CD4-positive, alpha-beta memory T cell (primary cell): Measurements from ENCODE around the gene DZIP1. TPM values are rescaled to one million over a fixed set of nuclear protein-coding genes. Genes with fewer than 3 reads are reported as not detected.
A peak's percentile ranks its signal among the peaks of the same experiment; 100 is the strongest.
"Not testable (repeated sequence)": the region's sequence is repeated elsewhere in the genome, so short reads cannot be mapped to it uniquely, and the experiment has no call there.

ENCODE experiments used
- CTCF ChIA-PET: fragments of 350-600 bp; sonication (Branson Sonifier 250); formaldehyde crosslinking; loops from one replicate; lab custom pipeline; 2021; ENCODE audit warnings: inconsistent platforms; ENCODE audit not compliant: partially characterized antibody; lab: Charles Lee
- POLR2A ChIA-PET: fragments of 350-600 bp; sonication (Branson Sonifier 250); formaldehyde crosslinking; loops from one replicate; lab custom pipeline; 2021; ENCODE audit not compliant: partially characterized antibody; lab: Charles Lee
- DNase-seq, 5 donors: peaks; one replicate each; pipeline versions ENCODE4 v3.0.0 to v3.0.0-alpha.2; 2020 to 2022; ENCODE audit warnings: mixed read lengths in 1 of 5
- H3K27ac ChIP-seq: one replicate; pipeline ENCODE4 v1.7.0; 2013; ENCODE audit warnings: low read depth, low read length
- H3K27me3 ChIP-seq: 2 replicates; pipeline ENCODE4 v1.7.0; 2013; ENCODE audit warnings: mild to moderate bottlenecking, low read length, moderate library complexity; ENCODE audit not compliant: insufficient read depth
- H3K36me3 ChIP-seq: 2 replicates; pipeline ENCODE4 v1.7.0; 2013; ENCODE audit warnings: mild to moderate bottlenecking, low read length, moderate library complexity; ENCODE audit not compliant: insufficient read depth
- H3K4me1 ChIP-seq: 2 replicates; pipeline ENCODE4 v1.7.0; 2013; ENCODE audit warnings: mild to moderate bottlenecking, low read length, moderate library complexity; ENCODE audit not compliant: insufficient read depth
- H3K4me3 ChIP-seq, 2 donors: one replicate each; pipeline ENCODE4 v1.7.0; 2013; ENCODE audit warnings: low read length in 2 of 2, mild to moderate bottlenecking in 1 of 2
- H3K9me3 ChIP-seq, 2 donors: one replicate each; pipeline ENCODE4 v1.7.0; 2013; ENCODE audit warnings: low read length in 2 of 2, control low read depth in 1 of 2; ENCODE audit not compliant: control insufficient read depth in 1 of 2
- H3K27ac Mint-ChIP-seq, 7 donors: one replicate each; pipeline ENCODE4 v1.8.0; 2020 to 2021; ENCODE audit warnings: mixed read lengths in 7 of 7, mild to moderate bottlenecking in 6 of 7, inconsistent platforms in 3 of 7, moderate library complexity in 3 of 7
- H3K27me3 Mint-ChIP-seq, 2 donors: one replicate each; pipeline ENCODE4 v1.8.0; 2020 to 2021; ENCODE audit warnings: mixed read lengths in 2 of 2
- H3K36me3 Mint-ChIP-seq, 2 donors: one replicate each; pipeline ENCODE4 v1.8.0; 2020 to 2021; ENCODE audit warnings: mixed read lengths in 2 of 2, inconsistent platforms in 1 of 2, mild to moderate bottlenecking in 1 of 2
- H3K4me1 Mint-ChIP-seq, 4 donors: one replicate each; pipeline ENCODE4 v1.8.0; 2020 to 2021; ENCODE audit warnings: mixed read lengths in 4 of 4, mild to moderate bottlenecking in 1 of 4
- H3K4me3 Mint-ChIP-seq, 8 donors: one replicate each; pipeline ENCODE4 v1.8.0; 2020 to 2021; ENCODE audit warnings: mixed read lengths in 8 of 8, mild to moderate bottlenecking in 7 of 8, moderate library complexity in 6 of 8, inconsistent platforms in 3 of 8
- H3K9me3 Mint-ChIP-seq, 8 donors: one replicate each; pipeline ENCODE4 v1.8.0; 2020 to 2021; ENCODE audit warnings: mixed read lengths in 8 of 8, mild to moderate bottlenecking in 5 of 8, inconsistent platforms in 3 of 8, moderate library complexity in 1 of 8
- intact Hi-C: fragments of 100-400 bp; cut with micrococcal nuclease; formaldehyde crosslinking; loops from one replicate; pipeline ENCODE4 v1.15.1; 2023
- polyA plus RNA-seq, 2 donors: library from polyadenylated mRNA; unstranded; fragments of 300-500 nt; fragmentation: Illumina TruSeq; gene quantifications; one replicate each; pipeline ENCODE4 v1.2.3, GENCODE V29; 2021
- total RNA-seq, 2 experiments: library from RNA; stranded (reverse); gene quantifications; one replicate each; pipeline ENCODE4 v1.2.3, GENCODE V29; 2021

The DZIP1 gene
- total and polyA plus RNA-seq, 4 experiments from 2014 or later, result not detected

DNA sequence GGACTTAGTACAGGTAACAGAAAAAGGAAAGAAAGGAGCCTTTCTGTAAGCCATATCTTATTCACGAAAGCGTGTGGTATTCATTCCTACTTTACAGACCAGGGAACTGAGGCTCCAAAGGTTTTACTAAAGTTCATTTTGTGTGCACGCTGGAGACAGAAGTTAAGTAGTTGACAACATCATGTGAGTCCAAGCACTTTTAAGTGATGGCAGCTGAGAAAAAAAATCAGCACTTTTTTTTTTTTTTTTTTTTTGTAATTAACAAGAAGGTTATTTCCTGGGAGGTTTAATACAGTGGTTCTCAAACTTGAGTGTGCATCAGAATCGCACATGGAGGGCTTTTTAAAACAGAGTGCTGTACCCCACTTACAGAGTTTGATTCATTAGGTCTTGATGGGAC, 34.5 kb upstream of the DZIP1 start:
- no peaks in the 10 kb centered on the region for H3K36me3 ChIP-seq
- H3K4me3 ChIP-seq, result no peak overlapping the region
- no peak overlapping the region for H3K27ac ChIP-seq
- CTCF ChIA-PET, result no interaction called here
- H3K9me3 Mint-ChIP-seq, result peaks cover 0 to 4% (median 0%) of the 10 kb centered on the region in 8 donors
- intact Hi-C loops, result loop anchor here (5.0 kb wide), 5 partner anchors 73 to 1357 kb away; partner anchors contain the start of genes ABCC4 and GPR180
- H3K4me1 ChIP-seq, result peaks cover 52% of the 10 kb centered on the region
- peak overlapping the region in 5 of 7 donors; percentile 66 to 94 (median 88) for H3K27ac Mint-ChIP-seq
- no peaks in the 10 kb centered on the region for H3K27me3 ChIP-seq
- H3K9me3 ChIP-seq, result no peaks in the 10 kb centered on the region
- peaks cover 56 to 85% (median 75%) of the 10 kb centered on the region in 4 donors for H3K4me1 Mint-ChIP-seq
- H3K36me3 Mint-ChIP-seq, result peaks cover 13 to 24% of the 10 kb centered on the region in 2 donors
- POLR2A ChIA-PET, result interaction anchor here (0.6 kb wide), 1 partner anchor 14 kb away, joined by 4 read pairs; no protein-coding TSS in a partner anchor
- no peak for DNase-seq
- H3K27me3 Mint-ChIP-seq, result no peaks in the 10 kb centered on the region
- H3K4me3 Mint-ChIP-seq, result peak overlapping the region; percentile 89 to 97 (median 96)

DNA sequence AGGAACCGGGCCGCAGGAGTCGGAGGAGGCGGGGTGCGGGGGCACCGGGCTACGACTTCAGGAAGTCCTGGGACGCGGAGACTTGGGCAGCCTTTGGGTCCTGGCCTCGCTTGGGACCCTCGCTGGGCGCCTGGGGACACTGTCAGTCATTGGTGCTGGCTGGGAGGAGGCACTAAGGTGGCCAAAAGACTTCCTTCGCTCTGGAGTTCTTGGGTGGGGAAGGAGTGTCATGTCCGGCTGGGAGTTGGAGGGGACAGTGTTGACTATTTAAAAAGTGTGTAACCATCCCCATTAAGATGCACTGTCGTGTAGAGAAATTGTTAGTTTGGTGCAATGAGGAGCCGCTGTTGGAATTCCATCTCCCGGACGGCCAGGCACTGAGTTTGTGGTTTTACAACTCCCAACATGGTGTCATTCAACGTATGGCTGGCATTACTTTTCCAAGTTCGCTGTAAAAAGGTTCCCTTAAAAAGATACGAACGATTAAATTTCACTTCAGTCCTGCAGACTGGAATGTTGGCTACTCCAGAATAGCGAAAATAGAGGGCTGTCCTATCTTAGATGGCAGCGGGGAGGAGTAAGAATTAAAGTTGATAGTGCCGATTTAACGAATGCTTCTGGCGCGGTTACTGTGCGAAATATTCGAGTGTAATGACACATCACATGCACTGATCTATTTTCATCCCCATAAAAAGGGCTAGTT, 33.2 kb upstream of the DZIP1 start:
- no peaks in the 10 kb centered on the region for H3K27me3 ChIP-seq
- peak overlapping the region; percentile 78 to 92 for H3K4me3 ChIP-seq
- peak in 2 of 5 donors; percentile 8 to 13 for DNase-seq
- CTCF ChIA-PET, result no interaction called here
- peaks cover 54% of the 10 kb centered on the region for H3K4me1 ChIP-seq
- Mint-ChIP-seq H3K9me3 (peaks cover 0 to 12% (median 5%) of the 10 kb centered on the region in 8 donors), H3K4me3 (peak overlapping the region; percentile 89 to 97 (median 96)), H3K27ac (peak overlapping the region; percentile 78 to 96 (median 90)), H3K36me3 (peaks cover 18 to 35% of the 10 kb centered on the region in 2 donors), H3K27me3 (no peaks in the 10 kb centered on the region), H3K4me1 (peaks cover 53 to 87% (median 69%) of the 10 kb centered on the region in 4 donors)
- H3K27ac ChIP-seq, result peak overlapping the region; percentile 87
- H3K9me3 ChIP-seq, result no peaks in the 10 kb centered on the region
- intact Hi-C loops, result loop anchor here (2.0 to 5.0 kb wide), 7 partner anchors 29 to 1355 kb away; partner anchors contain the start of genes ABCC4 and GPR180
- no peaks in the 10 kb centered on the region for H3K36me3 ChIP-seq
- POLR2A ChIA-PET, result interaction anchor here (0.9 to 1.5 kb wide), 5 partner anchors 11 to 1756 kb away, joined by 3 to 15 read pairs (median 5); partner anchors contain the start of gene RAP2A

GRCh38 chr13:95676762-95677563, 32.5 kb upstream of the DZIP1 start, which contains the start of gene DNAJC3:
Gene DNAJC3, plus strand, starts transcription at chr13:95677139. Its CDS starts 117 bp downstream, at chr13:95677256.
- Histone ChIP-seq H3K36me3 (no peaks in the 10 kb centered on the region), H3K27me3 (no peaks in the 10 kb centered on the region), H3K27ac (peak within 1 kb of the TSS; percentile 87), H3K4me1 (peaks cover 50% of the 10 kb centered on the region), H3K4me3 (peak within 1 kb of the TSS; percentile 92 to 97), H3K9me3 (no peaks in the 10 kb centered on the region)
- Mint-ChIP-seq H3K9me3 (peaks cover 0 to 15% (median 6%) of the 10 kb centered on the region in 8 donors), H3K27ac (peak within 1 kb of the TSS; percentile 90 to 97 (median 96)), H3K27me3 (no peaks in the 10 kb centered on the region), H3K4me1 (peaks cover 48 to 80% (median 63%) of the 10 kb centered on the region in 4 donors), H3K4me3 (peak within 1 kb of the TSS; percentile 89 to 98 (median 96)), H3K36me3 (peaks cover 20 to 35% of the 10 kb centered on the region in 2 donors)
- POLR2A ChIA-PET, result interaction anchor here (0.6 to 1.5 kb wide), 10 partner anchors 12 to 1756 kb away, joined by 3 to 15 read pairs (median 4); partner anchors contain the start of genes RAP2A and TGDS
- CTCF ChIA-PET, result interaction anchor here (0.7 kb wide), 1 partner anchor 16 kb away, joined by 6 read pairs; no protein-coding TSS in a partner anchor
- intact Hi-C loops, result loop anchor here (1.0 to 5.0 kb wide), 8 partner anchors 30 to 1756 kb away; partner anchors contain the start of genes ABCC4 and GPR180
- DNase-seq, result peak; percentile 98 to 99 (median 98)

- CTCF ChIA-PET, result interaction anchor here (0.7 kb wide), 1 partner anchor 15 kb away, joined by 6 read pairs; no protein-coding TSS in a partner anchor
- H3K27me3 Mint-ChIP-seq, result no peaks in the 10 kb centered on the region
- H3K27ac Mint-ChIP-seq, result peak overlapping the region; percentile 90 to 97 (median 96)
- no peaks in the 10 kb centered on the region for H3K27me3 ChIP-seq
- H3K9me3 Mint-ChIP-seq, result peaks cover 0 to 22% (median 11%) of the 10 kb centered on the region in 8 donors
- intact Hi-C loops, result loop anchor here (1.0 to 5.0 kb wide), 8 partner anchors 31 to 1757 kb away; partner anchors contain the start of genes ABCC4 and GPR180
- no peaks in the 10 kb centered on the region for H3K9me3 ChIP-seq
- POLR2A ChIA-PET, result interaction anchor here (0.6 to 1.5 kb wide), 9 partner anchors 20 to 1757 kb away, joined by 3 to 15 read pairs (median 4); partner anchors contain the start of genes RAP2A and TGDS
- no peaks in the 10 kb centered on the region for H3K36me3 ChIP-seq
- peaks cover 20 to 35% of the 10 kb centered on the region in 2 donors for H3K36me3 Mint-ChIP-seq
- H3K4me3 ChIP-seq, result peak overlapping the region; percentile 27 to 97
- H3K4me1 ChIP-seq, result peaks cover 50% of the 10 kb centered on the region
- H3K4me1 Mint-ChIP-seq, result peaks cover 44 to 74% (median 57%) of the 10 kb centered on the region in 4 donors
- H3K4me3 Mint-ChIP-seq, result peak overlapping the region; percentile 89 to 98 (median 96)
- H3K27ac ChIP-seq, result peak overlapping the region; percentile 87
- DNase-seq, result peak; percentile 28 to 51 (median 38)
These were observed 31.7 kb upstream of the DZIP1 start for GRCh38 chr13:95676105-95676761.

DNA sequence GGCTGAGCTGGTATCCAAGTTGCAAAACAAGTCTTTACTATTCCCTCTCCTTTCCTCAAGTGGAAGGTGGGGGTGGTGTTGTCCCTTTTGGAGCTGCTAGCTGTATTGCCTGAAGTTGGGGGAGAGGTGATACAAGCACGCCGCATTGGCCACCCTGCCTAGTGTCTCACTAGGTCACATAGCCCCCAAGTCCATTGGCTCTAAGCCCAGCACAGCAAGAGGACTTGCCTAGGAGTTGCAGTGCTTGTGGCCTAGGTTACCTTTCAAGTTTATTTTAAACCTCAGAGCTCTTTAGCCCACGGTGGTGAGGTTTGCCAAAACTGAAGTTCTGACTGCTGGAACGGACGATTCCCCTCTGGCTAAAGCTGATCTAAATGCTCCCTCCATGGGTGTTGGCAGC, 27.1 kb upstream of the DZIP1 start:
- Histone ChIP-seq H3K4me3 (no peak overlapping the region), H3K36me3 (no peaks in the 10 kb centered on the region), H3K9me3 (peaks cover 0 to 12% of the 10 kb centered on the region in 2 donors), H3K27me3 (no peaks in the 10 kb centered on the region), H3K4me1 (peaks cover 21% of the 10 kb centered on the region), H3K27ac (no peak overlapping the region)
- intact Hi-C loops, result no loop called here
- Mint-ChIP-seq H3K4me1 (peaks cover 19 to 35% (median 24%) of the 10 kb centered on the region in 4 donors), H3K36me3 (peaks cover 32 to 33% of the 10 kb centered on the region in 2 donors), H3K9me3 (peaks cover 4 to 63% (median 52%) of the 10 kb centered on the region in 8 donors), H3K27me3 (peaks cover 0 to 1% of the 10 kb centered on the region in 2 donors), H3K27ac (no peak overlapping the region), H3K4me3 (no peak overlapping the region)
- no peak for DNase-seq
- CTCF ChIA-PET, result interaction anchor here (3.0 kb wide), 1 partner anchor 11 kb away, joined by 6 read pairs; no protein-coding TSS in a partner anchor
- POLR2A ChIA-PET, result no interaction called here

GRCh38 chr13:95667235-95667634, 22.7 kb upstream of the DZIP1 start:
- H3K27ac ChIP-seq, H3K4me1 Mint-ChIP-seq, intact Hi-C loops, H3K27me3 Mint-ChIP-seq, H3K4me3 Mint-ChIP-seq, H3K27ac Mint-ChIP-seq, H3K4me1 ChIP-seq, H3K27me3 ChIP-seq, H3K4me3 ChIP-seq, CTCF ChIA-PET, DNase-seq, POLR2A ChIA-PET, H3K36me3 ChIP-seq: not testable (repeated sequence)
- peaks cover 15 to 19% of the 10 kb centered on the region in 2 donors for H3K36me3 Mint-ChIP-seq
- peaks cover 0 to 19% of the 10 kb centered on the region in 2 donors for H3K9me3 ChIP-seq
- H3K9me3 Mint-ChIP-seq, result peaks cover 7 to 87% (median 74%) of the 10 kb centered on the region in 8 donors
